Neuronal stem cell (in vitro differentiated cells): Measurements from ENCODE around the gene TCEAL8.
A peak's percentile ranks its signal among the peaks of the same experiment; 100 is the strongest.

Experiments used
- DNase-seq: peaks from one replicate; pipeline ENCODE4 v3.0.0-alpha.2; 2013; ENCODE audit warnings: low spot score
- H2AFZ ChIP-seq: one replicate; pipeline ENCODE4 v1.6.1; 2013; ENCODE audit warnings: mild to moderate bottlenecking, low read length, inconsistent platforms
- H2AK5ac ChIP-seq: 2 replicates; pipeline ENCODE4 v1.6.1; 2013; ENCODE audit warnings: low read depth, mild to moderate bottlenecking, inconsistent platforms, low read length, moderate library complexity, mixed read lengths
- H2BK120ac ChIP-seq: 2 replicates; pipeline ENCODE4 v1.6.1; 2013; ENCODE audit warnings: low read depth, mild to moderate bottlenecking, inconsistent platforms, low read length, moderate library complexity, mixed read lengths
- H2BK12ac ChIP-seq: one replicate; pipeline ENCODE4 v1.6.1; 2013; ENCODE audit warnings: low read length, inconsistent platforms
- H2BK15ac ChIP-seq: 2 replicates; pipeline ENCODE4 v1.6.1; 2013; ENCODE audit warnings: mild to moderate bottlenecking, low read length, inconsistent platforms, mixed read lengths
- H2BK5ac ChIP-seq: one replicate; pipeline ENCODE4 v1.6.1; 2013; ENCODE audit warnings: inconsistent platforms, mild to moderate bottlenecking, low read length, moderate library complexity
- H3K14ac ChIP-seq: one replicate; pipeline ENCODE4 v1.6.1; 2013; ENCODE audit warnings: low read length, inconsistent platforms
- H3K18ac ChIP-seq: 2 replicates; pipeline ENCODE4 v1.6.1; 2013; ENCODE audit warnings: low read length, inconsistent platforms
- H3K23ac ChIP-seq: 2 replicates; pipeline ENCODE4 v1.6.1; 2013; ENCODE audit warnings: low read depth, mild to moderate bottlenecking, mixed read lengths, low read length, inconsistent platforms; ENCODE audit not compliant: poor library complexity
- H3K27ac ChIP-seq: replicated peaks from 3 replicates; pipeline ENCODE4 v1.5.1; 2013; ENCODE audit warnings: low read length, inconsistent platforms
- H3K27me3 ChIP-seq, 3 experiments: 2 replicates each; pipeline ENCODE4 v1.6.1; 2013; ENCODE audit warnings: low read length in 3 of 3, mild to moderate bottlenecking in 2 of 3, inconsistent platforms in 1 of 3, low read depth in 1 of 3, mixed read lengths in 1 of 3, moderate library complexity in 1 of 3; ENCODE audit not compliant: control insufficient read depth in 3 of 3, insufficient read depth in 3 of 3
- H3K36me3 ChIP-seq, 2 donors: replicated peaks in 1 of 2; 2 replicates each; pipeline ENCODE4 v1.6.1; 2013; ENCODE audit warnings: low read length in 2 of 2; ENCODE audit not compliant: control insufficient read depth in 2 of 2, insufficient read depth in 2 of 2
- H3K4ac ChIP-seq: 2 replicates; pipeline ENCODE4 v1.6.1; 2013; ENCODE audit warnings: inconsistent platforms, mild to moderate bottlenecking, low read length, moderate library complexity
- H3K4me1 ChIP-seq, 2 donors: 1 replicate in 1 of 2; 2 replicates in 1 of 2; pipeline ENCODE4 v1.6.1; 2013; ENCODE audit warnings: low read length in 2 of 2, low read depth in 1 of 2; ENCODE audit not compliant: control insufficient read depth in 2 of 2, insufficient read depth in 1 of 2
- H3K4me2 ChIP-seq: one replicate; pipeline ENCODE4 v1.6.1; 2013; ENCODE audit warnings: mild to moderate bottlenecking, low read length, inconsistent platforms; ENCODE audit not compliant: insufficient read depth, poor library complexity, severe bottlenecking
- H3K4me3 ChIP-seq, 2 donors: 2 replicates each; pipeline ENCODE4 v1.5.1; 2013; ENCODE audit warnings: low read length in 2 of 2, mild to moderate bottlenecking in 2 of 2, inconsistent platforms in 1 of 2, moderate library complexity in 1 of 2
- H3K79me1 ChIP-seq: one replicate; pipeline ENCODE4 v1.6.1; 2013; ENCODE audit warnings: low read depth, mild to moderate bottlenecking, inconsistent platforms, low read length, moderate library complexity
- H3K9ac ChIP-seq: one replicate; pipeline ENCODE4 v1.6.1; 2013; ENCODE audit warnings: mild to moderate bottlenecking, low read depth, low read length, inconsistent platforms; ENCODE audit not compliant: poor library complexity
- H3K9me3 ChIP-seq, 2 donors: replicated peaks in 1 of 2; 2 replicates each; pipeline versions ENCODE3 to v1.6.1; 2013; ENCODE audit warnings: low read length in 2 of 2, mild to moderate bottlenecking in 2 of 2, inconsistent platforms in 1 of 2, low read depth in 1 of 2, mixed read lengths in 1 of 2, moderate library complexity in 1 of 2; ENCODE audit not compliant: control insufficient read depth in 2 of 2, insufficient read depth in 1 of 2
- H4K8ac ChIP-seq: one replicate; pipeline ENCODE4 v1.6.1; 2013; ENCODE audit warnings: low read depth, mild to moderate bottlenecking, inconsistent platforms, low read length, moderate library complexity
- H4K91ac ChIP-seq: one replicate; pipeline ENCODE4 v1.6.1; 2013; ENCODE audit warnings: low read length, low read depth, mild to moderate bottlenecking, inconsistent platforms; ENCODE audit not compliant: poor library complexity
- WGBS, 2 donors: extraction: QIAGEN DNeasy Blood & Tissue Kit; methylation state at CpG; one replicate each; pipeline ENCODE4 v1.1.7; 2013; ENCODE audit warnings: missing lambda C conversion rate in 2 of 2, mixed read lengths in 1 of 2; ENCODE audit not compliant: insufficient read length in 2 of 2, insufficient replicate concordance in 1 of 2; ENCODE audit errors: extremely low coverage in 2 of 2; 5-methylcytosine and 5-hydroxymethylcytosine counted together

Gene TCEAL8

DNA sequence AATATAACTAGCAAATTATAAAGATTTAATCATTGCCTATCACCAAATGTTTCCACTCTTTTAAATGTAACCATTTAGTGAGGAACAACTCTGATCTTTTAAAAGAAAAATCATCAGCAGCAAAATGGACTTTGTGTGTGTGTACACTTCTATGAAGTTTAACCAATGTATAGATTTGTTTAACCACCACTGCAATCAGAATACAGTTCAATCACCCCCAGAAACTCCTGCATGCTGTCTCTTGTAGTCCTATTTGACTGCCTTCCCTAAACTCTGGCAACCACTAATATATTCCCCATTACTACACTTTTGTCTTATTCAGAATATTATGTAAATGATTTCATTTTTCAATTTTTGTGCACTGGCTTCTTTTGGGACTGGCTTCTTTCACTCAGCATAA is 1.7 kb upstream of the TCEAL8 start:
- Histone ChIP-seq H3K79me1 (no peaks in the 10 kb centered on the region), H3K9ac (no peak overlapping the region), H3K4me1 (peaks cover 0 to 2% of the 10 kb centered on the region in 2 donors), H2BK12ac (no peak overlapping the region), H2BK15ac (no peak overlapping the region), H3K4ac (no peak overlapping the region), H3K9me3 (no peaks in the 10 kb centered on the region), H2BK120ac (no peak overlapping the region), H2AK5ac (no peak overlapping the region), H2AFZ (no peak overlapping the region), H3K18ac (no peak overlapping the region), H4K8ac (no peak overlapping the region), H3K23ac (no peak overlapping the region), H3K27ac (no peak overlapping the region), H3K4me2 (no peak overlapping the region), H2BK5ac (no peak overlapping the region), H3K14ac (no peak overlapping the region), H3K27me3 (peaks cover 0 to 37% (median 0%) of the 10 kb centered on the region in 3 experiments), H3K36me3 (peaks cover 2 to 15% of the 10 kb centered on the region in 2 donors), H3K4me3 (no peak overlapping the region), H4K91ac (no peak overlapping the region)
- no peak for DNase-seq

DNA sequence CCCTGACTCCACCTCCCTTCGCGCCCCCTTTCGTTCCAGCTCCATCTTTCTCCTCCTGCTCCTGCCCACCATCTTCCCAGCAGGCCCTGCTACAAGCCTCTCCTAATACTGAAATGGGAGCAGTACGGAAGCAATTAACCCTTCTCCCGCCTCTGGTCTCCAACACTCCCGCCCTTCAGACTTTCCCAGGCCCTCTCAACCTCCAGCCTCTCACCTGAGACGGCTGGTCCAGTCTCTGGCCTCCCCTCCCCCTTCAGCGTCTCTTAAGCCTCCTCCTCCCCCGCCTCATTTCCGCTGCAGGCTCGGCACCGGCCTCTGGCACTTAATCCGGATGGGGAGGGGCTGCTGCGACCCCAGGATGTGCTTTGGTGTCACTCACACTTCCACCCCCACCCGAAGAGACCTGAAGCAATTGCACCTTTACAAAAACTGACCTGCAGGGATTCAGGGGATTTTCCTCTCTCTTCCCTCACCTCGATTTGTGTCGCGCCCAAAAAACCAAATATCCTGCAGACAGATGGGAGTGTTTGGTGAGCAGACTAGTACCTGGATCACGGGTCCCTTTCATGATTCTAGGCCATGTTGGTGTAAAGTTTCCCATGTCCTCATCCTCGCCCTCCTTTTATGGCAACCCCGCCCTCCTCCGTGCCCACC is 657 bp downstream of the TCEAL8 start:
- Histone ChIP-seq H3K27me3 (peaks cover 0 to 21% (median 0%) of the 10 kb centered on the region in 3 experiments), H2BK5ac (peak overlapping the region; percentile 11), H3K4me1 (peaks cover 0 to 2% of the 10 kb centered on the region in 2 donors), H3K36me3 (peaks cover 2 to 15% of the 10 kb centered on the region in 2 donors), H3K14ac (no peak overlapping the region), H3K27ac (peak overlapping the region; percentile 90), H3K23ac (no peak overlapping the region), H2BK12ac (no peak overlapping the region), H3K9me3 (no peaks in the 10 kb centered on the region), H4K91ac (no peak overlapping the region), H3K4me3 (peak overlapping the region; percentile 73 to 88), H3K18ac (peak overlapping the region; percentile 52), H2AK5ac (no peak overlapping the region), H3K4ac (no peak overlapping the region), H3K9ac (no peak overlapping the region), H3K4me2 (peak overlapping the region; percentile 37), H4K8ac (no peak overlapping the region), H3K79me1 (no peaks in the 10 kb centered on the region), H2BK15ac (no peak overlapping the region), H2BK120ac (no peak overlapping the region), H2AFZ (peak overlapping the region; percentile 85)
- WGBS, 2 donors = no CpG with 5 or more reads among the region's 22 CpGs
- DNase-seq = peak; percentile 45

DNA sequence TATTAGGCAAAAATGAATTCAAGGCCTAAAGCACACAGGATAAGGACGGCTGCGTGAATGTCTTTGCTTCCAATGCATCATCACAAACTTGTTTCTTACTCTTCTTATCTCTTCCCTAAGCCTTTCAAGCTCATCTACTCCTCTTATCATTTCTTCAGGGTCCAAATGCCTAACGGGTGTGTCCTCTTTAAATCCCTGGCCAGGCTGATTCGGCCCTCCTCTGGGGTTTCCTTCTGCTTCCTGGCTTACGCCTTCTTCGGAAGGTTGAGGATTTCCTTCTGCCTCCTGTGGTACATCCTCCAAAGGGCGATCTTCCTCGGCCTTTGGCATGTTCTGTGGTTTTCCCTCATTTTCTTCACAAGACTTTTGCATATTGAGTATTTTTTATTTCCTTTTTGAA is 1.3 kb downstream of the TCEAL8 start:
- no peak overlapping the region for H3K14ac ChIP-seq

DNA sequence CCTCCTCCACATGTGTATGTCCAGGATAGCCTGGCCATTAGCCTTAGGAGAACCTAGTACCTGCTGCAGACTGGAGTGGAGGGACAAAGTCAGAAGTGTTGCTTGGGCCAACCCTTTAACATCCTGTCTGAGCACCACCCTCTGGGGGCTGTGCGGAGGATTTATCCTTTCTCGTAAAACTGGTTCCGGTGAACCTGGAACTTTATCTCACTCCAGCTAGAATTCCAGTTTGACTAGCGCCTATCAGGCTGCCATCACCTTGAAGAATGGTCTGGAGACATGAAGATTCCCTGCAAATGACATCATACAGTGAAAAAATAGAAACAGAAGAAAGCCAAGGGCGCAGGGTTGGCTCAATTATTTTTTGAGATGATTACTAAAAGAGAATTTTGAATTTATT is 4.0 kb downstream of the TCEAL8 start:
- H3K4me1 ChIP-seq = peaks cover 0 to 2% of the 10 kb centered on the region in 2 donors
- H3K14ac ChIP-seq = no peak overlapping the region
- DNase-seq = no peak
- H2BK15ac ChIP-seq = no peak overlapping the region
- no peak overlapping the region for H3K4me3 ChIP-seq
- peaks cover 0 to 8% (median 0%) of the 10 kb centered on the region in 3 experiments for H3K27me3 ChIP-seq
- H3K4me2 ChIP-seq = no peak overlapping the region
- H3K18ac ChIP-seq = no peak overlapping the region
- no peak overlapping the region for H2AK5ac ChIP-seq
- H3K23ac ChIP-seq = no peak overlapping the region
- H2BK5ac ChIP-seq = no peak overlapping the region
- H3K9me3 ChIP-seq = no peaks in the 10 kb centered on the region
- no peak overlapping the region for H2BK120ac ChIP-seq
- H3K4ac ChIP-seq = no peak overlapping the region
- H4K91ac ChIP-seq = no peak overlapping the region
- WGBS, 2 donors = no CpG with 5 or more reads among the region's 5 CpGs
- H3K79me1 ChIP-seq = no peaks in the 10 kb centered on the region
- no peak overlapping the region for H3K9ac ChIP-seq
- H3K36me3 ChIP-seq = peaks cover 2 to 15% of the 10 kb centered on the region in 2 donors
- no peak overlapping the region for H4K8ac ChIP-seq
- H2BK12ac ChIP-seq = no peak overlapping the region
- H3K27ac ChIP-seq = no peak overlapping the region
- no peak overlapping the region for H2AFZ ChIP-seq

More for the DNA sequence above, 1.3 kb downstream of the TCEAL8 start:
- Histone ChIP-seq H2BK12ac (no peak overlapping the region), H4K91ac (no peak overlapping the region), H2AK5ac (no peak overlapping the region), H2AFZ (no peak overlapping the region), H3K4me1 (peaks cover 0 to 2% of the 10 kb centered on the region in 2 donors), H3K4me2 (no peak overlapping the region), H2BK15ac (no peak overlapping the region), H4K8ac (no peak overlapping the region), H3K9me3 (no peaks in the 10 kb centered on the region), H3K79me1 (no peaks in the 10 kb centered on the region), H3K18ac (no peak overlapping the region), H3K27ac (peak overlapping the region; percentile 90), H2BK5ac (no peak overlapping the region), H3K9ac (no peak overlapping the region), H2BK120ac (no peak overlapping the region), H3K27me3 (peaks cover 0 to 16% (median 0%) of the 10 kb centered on the region in 3 experiments), H3K23ac (no peak overlapping the region), H3K4ac (no peak overlapping the region), H3K4me3 (peak overlapping the region in 1 of 2 donors; percentile 73), H3K36me3 (peaks cover 2 to 15% of the 10 kb centered on the region in 2 donors)
- DNase-seq = no peak
- WGBS, 2 donors = no CpG with 5 or more reads among the region's 8 CpGs
